22Rv1 (cell line): ENCODE results near the gene MNX1.

Experiments used
- H3K27ac ChIP-seq: fragments of 450-650 bp; 2 replicates; pipeline ENCODE4 v1.5.1; 2017
- ZFX ChIP-seq: fragments of 450-650 bp; IDR thresholded peaks from 2 replicates; pipeline ENCODE4 v1.6.1; 2017; ENCODE audit warnings: antibody characterized with exemption, borderline replicate concordance
- TF ChIP-seq, protein P1 (sequence below): fragments of 450-650 bp; IDR thresholded peaks from 2 replicates; pipeline ENCODE4 v1.5.1; 2017; ENCODE audit warnings: mild to moderate bottlenecking

Gene MNX1

DNA sequence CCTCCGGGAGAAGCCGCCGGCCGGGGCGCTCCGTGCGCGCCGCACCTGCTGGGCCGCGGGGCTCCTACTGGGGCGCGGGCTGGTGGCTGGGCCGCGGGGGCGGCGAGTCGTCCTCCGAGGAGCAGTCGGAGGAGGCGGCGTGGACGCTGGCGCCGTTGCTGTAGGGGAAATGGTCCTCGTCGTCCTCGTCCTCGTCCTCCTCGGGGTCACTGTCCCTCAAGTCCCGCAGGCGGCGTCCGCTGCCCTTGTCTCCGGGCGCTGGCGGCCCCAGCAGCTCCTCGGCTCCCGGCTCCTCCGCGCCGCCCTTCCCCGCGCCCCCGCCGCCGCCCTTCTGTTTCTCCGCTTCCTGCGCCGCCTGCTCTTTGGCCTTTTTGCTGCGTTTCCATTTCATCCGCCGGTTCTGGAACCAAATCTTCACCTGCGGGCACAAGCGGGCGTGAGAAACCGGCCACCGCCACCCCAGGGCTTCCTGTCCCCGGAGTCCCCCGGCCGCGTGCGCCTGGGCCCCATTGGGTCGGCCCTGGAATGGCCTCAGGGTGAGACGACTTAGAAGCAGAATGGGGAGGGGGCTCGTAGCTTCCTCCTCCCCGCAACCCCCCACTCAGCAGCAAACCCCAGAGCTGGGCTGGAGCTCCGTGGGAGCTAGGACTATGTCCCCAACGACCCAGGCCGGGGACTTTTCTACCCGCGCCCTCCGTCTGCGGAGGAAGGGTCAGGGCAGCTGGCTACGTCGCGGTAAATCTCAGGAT lies 4.8 kb downstream of the MNX1 start:
- H3K27ac ChIP-seq: no peak overlapping the region
- TF ChIP-seq, protein P1, sequence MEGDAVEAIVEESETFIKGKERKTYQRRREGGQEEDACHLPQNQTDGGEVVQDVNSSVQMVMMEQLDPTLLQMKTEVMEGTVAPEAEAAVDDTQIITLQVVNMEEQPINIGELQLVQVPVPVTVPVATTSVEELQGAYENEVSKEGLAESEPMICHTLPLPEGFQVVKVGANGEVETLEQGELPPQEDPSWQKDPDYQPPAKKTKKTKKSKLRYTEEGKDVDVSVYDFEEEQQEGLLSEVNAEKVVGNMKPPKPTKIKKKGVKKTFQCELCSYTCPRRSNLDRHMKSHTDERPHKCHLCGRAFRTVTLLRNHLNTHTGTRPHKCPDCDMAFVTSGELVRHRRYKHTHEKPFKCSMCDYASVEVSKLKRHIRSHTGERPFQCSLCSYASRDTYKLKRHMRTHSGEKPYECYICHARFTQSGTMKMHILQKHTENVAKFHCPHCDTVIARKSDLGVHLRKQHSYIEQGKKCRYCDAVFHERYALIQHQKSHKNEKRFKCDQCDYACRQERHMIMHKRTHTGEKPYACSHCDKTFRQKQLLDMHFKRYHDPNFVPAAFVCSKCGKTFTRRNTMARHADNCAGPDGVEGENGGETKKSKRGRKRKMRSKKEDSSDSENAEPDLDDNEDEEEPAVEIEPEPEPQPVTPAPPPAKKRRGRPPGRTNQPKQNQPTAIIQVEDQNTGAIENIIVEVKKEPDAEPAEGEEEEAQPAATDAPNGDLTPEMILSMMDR: no peak
- TF ChIP-seq ZFX: no peak

DNA sequence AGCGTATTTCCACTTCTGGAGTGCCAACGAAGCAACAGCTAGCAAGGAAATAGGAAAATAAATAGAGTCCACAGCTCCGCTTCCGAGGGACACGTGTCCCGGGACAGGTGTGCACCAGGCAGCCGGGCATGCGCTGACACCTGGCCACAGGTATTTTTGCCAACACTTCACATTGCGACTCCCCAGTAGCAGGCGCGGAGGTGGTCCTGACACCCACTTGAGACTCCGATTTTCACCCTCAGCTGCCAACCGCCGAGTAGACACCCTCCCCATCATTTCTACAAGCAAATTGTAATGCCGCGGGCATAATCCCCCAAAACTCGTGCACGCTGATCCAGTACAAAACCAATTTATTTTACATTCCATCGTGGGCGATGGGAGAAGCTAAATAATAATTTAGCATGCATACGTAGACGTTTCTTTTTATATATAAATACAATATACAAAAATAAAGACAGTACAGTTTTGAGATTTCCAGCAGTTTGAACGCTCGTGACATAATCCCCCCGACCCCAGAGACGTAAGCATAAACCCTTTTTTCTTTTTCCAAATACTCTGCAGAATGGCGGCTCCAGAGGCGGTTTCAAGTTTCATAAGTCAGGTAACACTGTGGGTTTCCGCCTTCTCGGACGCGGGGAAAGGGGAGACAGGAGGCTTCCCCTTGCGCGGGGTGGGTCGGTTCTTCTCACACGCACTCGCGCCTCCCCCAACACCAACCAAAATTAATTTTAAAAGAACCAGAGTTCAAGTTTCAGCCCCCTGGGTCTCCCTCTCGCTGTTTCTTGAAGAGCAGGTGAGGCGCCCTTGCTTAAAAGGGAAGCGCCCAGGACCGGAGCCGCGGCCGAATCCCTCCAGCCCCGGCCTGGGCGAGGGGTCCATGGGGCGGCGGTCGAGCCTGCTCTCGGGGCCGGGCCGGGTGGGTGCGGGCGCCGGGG lies 5.7 kb downstream of the MNX1 start:
- TF ChIP-seq, protein P1: no peak
- no peak for TF ChIP-seq ZFX
- H3K27ac ChIP-seq: no peak overlapping the region

DNA sequence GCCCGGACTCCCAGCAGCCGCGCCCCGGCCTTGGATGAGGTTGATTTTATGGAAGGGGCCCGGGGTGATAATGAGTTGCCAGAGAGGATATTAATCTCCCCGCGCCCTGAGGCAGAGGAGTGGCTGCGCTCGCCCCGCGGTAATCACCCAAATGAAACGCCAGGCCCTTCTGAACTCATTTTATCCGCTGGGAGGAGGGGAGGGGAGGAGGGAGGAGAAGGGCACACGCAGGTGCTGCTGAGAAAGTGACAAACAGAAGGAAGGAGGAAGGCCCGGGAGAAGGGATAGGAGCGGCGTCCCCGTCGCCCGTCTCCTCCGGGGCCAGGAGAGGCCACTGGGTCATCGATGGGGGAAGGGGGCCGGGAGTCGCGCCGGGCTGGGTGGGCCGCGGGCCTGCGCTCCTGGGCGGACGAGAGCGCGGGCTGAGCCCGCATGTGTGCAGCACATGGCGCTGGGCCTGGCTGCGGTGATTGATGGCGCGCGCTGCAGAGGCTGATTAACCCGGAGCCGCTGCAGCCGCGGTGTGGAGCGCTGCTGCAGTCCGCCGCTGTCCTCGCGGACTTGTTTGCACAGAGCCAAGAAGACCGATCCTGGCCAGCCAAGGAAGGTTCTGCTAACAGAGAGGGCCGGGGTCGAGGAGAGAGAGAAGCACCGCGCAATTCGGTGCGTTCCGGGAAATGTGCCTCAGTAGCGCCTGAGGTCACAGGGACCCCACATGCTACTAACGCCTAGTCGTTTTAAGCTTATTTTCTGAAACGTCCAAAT lies 6.5 kb downstream of the MNX1 start:
- TF ChIP-seq, protein P1: no peak
- no peak for TF ChIP-seq ZFX
- no peak overlapping the region for H3K27ac ChIP-seq

DNA sequence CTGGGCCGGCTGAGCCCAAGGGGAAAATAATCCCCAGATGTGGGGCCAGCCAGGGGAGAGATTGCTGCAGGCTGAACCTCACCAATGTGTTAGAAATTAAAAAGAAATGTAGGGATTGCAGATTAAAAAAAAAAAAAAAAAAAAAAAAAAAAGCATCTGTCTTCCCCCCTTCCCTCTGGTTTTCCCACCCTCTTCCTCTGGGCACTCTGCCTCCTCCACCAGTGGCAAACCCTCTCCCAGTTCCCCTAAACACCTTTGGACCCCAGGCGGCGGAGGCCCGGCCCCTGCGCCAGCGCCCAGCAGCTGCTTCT lies 7.1 kb downstream of the MNX1 start:
- TF ChIP-seq, protein P1: no peak
- TF ChIP-seq ZFX: no peak

DNA sequence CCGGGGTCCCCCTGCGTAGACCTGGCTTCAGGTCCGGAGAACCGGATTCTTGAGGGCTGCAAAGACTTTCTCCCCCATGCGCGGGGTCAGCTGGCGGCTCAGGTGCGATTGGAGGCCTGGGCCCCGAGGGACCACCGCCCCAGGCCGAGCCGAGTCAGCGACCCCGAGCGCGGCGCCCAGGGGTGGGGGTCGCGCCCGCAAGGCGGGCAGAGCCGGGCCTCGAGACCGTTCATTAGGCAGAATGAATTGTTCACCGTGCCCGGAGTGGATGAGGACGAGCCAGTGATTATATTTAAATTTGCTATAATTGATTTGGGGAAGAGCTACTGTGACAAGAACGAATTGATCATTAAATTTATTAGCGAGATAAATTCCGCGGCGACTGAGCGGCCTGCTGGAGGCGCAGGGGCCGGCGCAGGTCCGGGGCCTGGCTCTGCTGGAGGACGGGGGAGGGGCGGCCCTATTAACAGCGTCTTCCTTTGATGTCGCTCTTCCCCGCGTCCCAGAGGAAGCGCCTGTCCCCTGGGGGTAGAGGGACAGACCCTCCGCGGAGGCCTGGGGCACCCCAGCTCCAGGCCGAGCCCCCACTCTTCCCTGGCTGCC lies 7.5 kb downstream of the MNX1 start:
- H3K27ac ChIP-seq: no peak overlapping the region
- no peak for TF ChIP-seq ZFX
- TF ChIP-seq, protein P1: no peak

More for the DNA sequence above, 7.1 kb downstream of the MNX1 start:
- no peak overlapping the region for H3K27ac ChIP-seq

DNA sequence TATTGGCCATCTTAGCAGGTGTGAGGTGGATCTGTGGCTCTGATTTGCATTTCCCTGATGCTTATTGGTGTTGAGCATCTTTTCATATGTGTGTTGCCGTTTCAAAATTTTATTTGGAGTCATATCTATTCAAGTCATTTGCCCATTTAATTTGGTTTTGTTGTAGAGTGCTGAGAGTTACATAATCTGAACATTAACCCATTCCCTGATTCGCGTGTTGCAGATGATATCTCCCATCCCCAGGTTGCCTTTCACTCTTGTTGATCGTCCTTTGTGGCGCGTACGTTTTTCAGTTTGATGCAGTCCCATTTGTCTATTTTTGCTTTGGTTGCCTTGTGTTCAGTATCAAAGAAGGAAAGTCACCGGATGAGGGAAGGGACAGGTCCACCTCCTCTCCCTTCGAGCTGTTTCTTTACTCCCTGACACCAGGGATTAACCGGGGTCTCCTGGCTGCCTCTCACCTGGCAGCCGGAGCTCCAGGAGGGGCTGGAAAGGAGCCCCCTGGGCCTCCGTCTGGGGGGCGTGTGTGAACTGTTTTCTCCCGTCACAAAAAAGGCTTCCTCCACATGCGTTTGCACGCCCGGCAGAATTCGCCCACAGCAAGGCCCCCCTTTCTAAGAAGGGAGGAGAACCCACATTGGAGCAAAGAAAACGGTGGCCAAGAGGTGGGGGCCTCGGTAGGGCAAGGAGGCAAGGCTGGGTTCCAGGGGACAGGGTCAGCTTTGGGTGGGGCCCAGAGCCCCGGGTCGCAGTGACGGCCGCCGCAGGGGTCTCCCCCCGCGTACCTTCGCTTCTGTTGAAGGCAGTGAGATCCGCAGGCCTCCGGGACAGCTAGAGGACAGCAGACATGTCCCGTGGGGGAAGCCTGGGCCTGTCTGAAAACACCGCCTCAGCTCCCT lies 8.3 kb downstream of the MNX1 start:
- TF ChIP-seq, protein P1: no peak
- TF ChIP-seq ZFX: no peak
- no peak overlapping the region for H3K27ac ChIP-seq
